ENCODE data around the gene MINDY1. TPM values are rescaled to one million over a fixed set of nuclear protein-coding genes. Genes with fewer than 3 reads are reported as not detected.

Gene MINDY1
- total and polyA plus RNA-seq, 2 experiments from 2014 or later, result 5.8 to 18.5 TPM

- Histone ChIP-seq H3K79me2 (no peaks in the 10 kb centered on the region), H3K27me3 (no peaks in the 10 kb centered on the region), H3K27ac (no peak overlapping the region), H3K4me2 (no peak overlapping the region), H2AFZ (no peak overlapping the region), H3K4me3 (no peak overlapping the region), H3K9me2 (replicated peaks; ENCODE audit: insufficient read depth) (no peaks in the 10 kb centered on the region), H3K9me3 (ENCODE audit: low read depth) (no peaks in the 10 kb centered on the region), H4K20me1 (ENCODE audit: insufficient read depth, poor library complexity, severe bottlenecking) (no peaks in the 10 kb centered on the region), H3K36me3 (replicated peaks; ENCODE audit: insufficient read depth, low read depth) (no peaks in the 10 kb centered on the region), H3K4me1 (ENCODE audit: insufficient read depth) (no peaks in the 10 kb centered on the region)
- WGBS (ENCODE audit: low lambda C conversion rate, missing lambda C conversion rate), result 34% methylated on average over 9 of the region's 9 CpGs
- peak; percentile 88 for TF ChIP-seq CTCF (IDR thresholded peaks at IDR 0.05; ENCODE audit: poor library complexity)
- TF ChIP-seq EZH2phosphoT487 (IDR thresholded peaks at IDR 0.05; ENCODE audit: low read depth, severe bottlenecking, unreplicated experiment), result no peak
- peak; percentile 45 for DNase-seq (ENCODE audit: low spot score)
Observed at GRCh38 chr1:150995896-150996295, 10.8 kb downstream of the MINDY1 start.

DNA sequence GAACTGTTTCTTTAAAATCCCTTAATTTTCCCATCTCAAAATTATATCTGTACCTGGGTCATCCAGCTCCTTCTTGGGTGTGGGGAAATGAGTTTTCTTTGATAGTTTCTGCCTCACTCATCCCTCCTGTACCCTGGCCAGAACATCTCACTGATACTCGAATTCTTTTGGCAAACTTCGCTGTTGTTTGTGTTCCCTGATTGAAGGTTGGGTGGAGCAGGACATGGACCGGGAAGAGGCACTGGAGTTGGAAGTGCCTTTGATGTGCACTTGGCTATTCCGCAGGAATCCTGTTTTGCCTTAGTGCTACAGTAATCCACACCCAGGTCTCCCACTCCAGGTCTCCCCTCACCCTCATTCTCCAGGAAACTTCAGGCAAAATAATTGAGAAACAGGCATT is 11.2 kb downstream of the MINDY1 start:
- H3K4me1 ChIP-seq (ENCODE audit: insufficient read depth), result no peaks in the 10 kb centered on the region

GRCh38 chr1:150994248-150994647 is 12.5 kb downstream of the MINDY1 start:
- Histone ChIP-seq H4K20me1 (ENCODE audit: insufficient read depth, poor library complexity, severe bottlenecking) (no peaks in the 10 kb centered on the region), H3K36me3 (replicated peaks; ENCODE audit: insufficient read depth, low read depth) (no peaks in the 10 kb centered on the region), H3K4me2 (no peak overlapping the region), H3K4me1 (ENCODE audit: insufficient read depth) (no peaks in the 10 kb centered on the region), H3K79me2 (no peaks in the 10 kb centered on the region), H3K4me3 (no peak overlapping the region), H3K9me3 (ENCODE audit: low read depth) (no peaks in the 10 kb centered on the region), H3K27ac (no peak overlapping the region), H3K9me2 (replicated peaks; ENCODE audit: insufficient read depth) (no peaks in the 10 kb centered on the region), H2AFZ (no peak overlapping the region), H3K27me3 (no peaks in the 10 kb centered on the region)
- TF ChIP-seq EZH2phosphoT487 (IDR thresholded peaks at IDR 0.05; ENCODE audit: low read depth, severe bottlenecking, unreplicated experiment) (no peak), CTCF (IDR thresholded peaks at IDR 0.05; ENCODE audit: poor library complexity) (no peak), EZH2 (IDR thresholded peaks at IDR 0.05; ENCODE audit: borderline replicate concordance) (no peak)
- DNase-seq (ENCODE audit: low spot score), result no peak
- 90% methylated on average over 3 of the region's 3 CpGs for WGBS (ENCODE audit: low lambda C conversion rate, missing lambda C conversion rate)

More for the DNA sequence above, 11.2 kb downstream of the MINDY1 start:
- Histone ChIP-seq H4K20me1 (ENCODE audit: insufficient read depth, poor library complexity, severe bottlenecking) (no peaks in the 10 kb centered on the region), H3K27ac (no peak overlapping the region), H3K27me3 (no peaks in the 10 kb centered on the region), H3K4me3 (no peak overlapping the region), H3K36me3 (replicated peaks; ENCODE audit: insufficient read depth, low read depth) (no peaks in the 10 kb centered on the region), H3K79me2 (no peaks in the 10 kb centered on the region), H3K4me2 (no peak overlapping the region), H3K9me2 (replicated peaks; ENCODE audit: insufficient read depth) (no peaks in the 10 kb centered on the region), H3K9me3 (ENCODE audit: low read depth) (no peaks in the 10 kb centered on the region), H2AFZ (no peak overlapping the region)
- no peak for TF ChIP-seq EZH2 (IDR thresholded peaks at IDR 0.05; ENCODE audit: borderline replicate concordance)
- no peak for TF ChIP-seq EZH2phosphoT487 (IDR thresholded peaks at IDR 0.05; ENCODE audit: low read depth, severe bottlenecking, unreplicated experiment)
- TF ChIP-seq CTCF (IDR thresholded peaks at IDR 0.05; ENCODE audit: poor library complexity), result no peak
- WGBS (ENCODE audit: low lambda C conversion rate, missing lambda C conversion rate), result 74% methylated on average over 4 of the region's 4 CpGs
- no peak for DNase-seq (ENCODE audit: low spot score)

DNA sequence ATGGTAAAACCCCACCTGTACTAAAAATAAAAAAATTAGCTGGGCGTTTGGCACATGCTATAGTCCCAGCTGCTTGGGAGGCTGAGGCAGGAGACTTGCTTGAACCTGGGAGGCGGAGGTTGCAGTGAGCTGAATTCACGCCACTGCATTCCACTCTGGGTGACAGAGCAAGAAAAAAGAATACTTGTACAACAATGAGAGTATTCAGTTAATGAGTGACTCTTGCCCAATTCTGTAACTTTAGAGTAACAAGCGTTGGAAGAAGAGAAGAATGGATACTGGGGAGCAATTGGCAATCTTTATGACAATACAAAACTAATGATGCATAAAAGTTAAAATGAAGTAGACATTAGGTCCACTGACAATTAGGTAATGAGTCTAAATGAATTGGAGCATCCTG is 14.1 kb downstream of the MINDY1 start:
- H3K4me3 ChIP-seq, result no peak overlapping the region
- 76% methylated on average over 4 of the region's 4 CpGs for WGBS (ENCODE audit: low lambda C conversion rate, missing lambda C conversion rate)
- no peak for TF ChIP-seq EZH2 (IDR thresholded peaks at IDR 0.05; ENCODE audit: borderline replicate concordance)
- no peak for TF ChIP-seq EZH2phosphoT487 (IDR thresholded peaks at IDR 0.05; ENCODE audit: low read depth, severe bottlenecking, unreplicated experiment)
- no peak for TF ChIP-seq CTCF (IDR thresholded peaks at IDR 0.05; ENCODE audit: poor library complexity)

More for the DNA sequence above, 14.1 kb downstream of the MINDY1 start:
- H3K9me2 ChIP-seq (replicated peaks; ENCODE audit: insufficient read depth), result no peaks in the 10 kb centered on the region
- H3K27me3 ChIP-seq, result no peaks in the 10 kb centered on the region
- H3K27ac ChIP-seq, result no peak overlapping the region
- H4K20me1 ChIP-seq (ENCODE audit: insufficient read depth, poor library complexity, severe bottlenecking), result no peaks in the 10 kb centered on the region
- H2AFZ ChIP-seq, result no peak overlapping the region
- no peaks in the 10 kb centered on the region for H3K79me2 ChIP-seq
- no peak overlapping the region for H3K4me2 ChIP-seq
- no peak for DNase-seq (ENCODE audit: low spot score)
- no peaks in the 10 kb centered on the region for H3K4me1 ChIP-seq (ENCODE audit: insufficient read depth)
- H3K9me3 ChIP-seq (ENCODE audit: low read depth), result no peaks in the 10 kb centered on the region
- no peaks in the 10 kb centered on the region for H3K36me3 ChIP-seq (replicated peaks; ENCODE audit: insufficient read depth, low read depth)
